HAP-1 (cell line): ENCODE results near the gene WDR41.
"Not testable (repeated sequence)": the region's sequence is repeated elsewhere in the genome, so short reads cannot be mapped to it uniquely, and the experiment has no call there.

ENCODE experiments used
- DNase-seq, 2 experiments: peaks; one replicate each; pipeline ENCODE4 v3.0.0-alpha.2; 2016 to 2020; ENCODE audit warnings: low spot score in 2 of 2
- H3K27me3 ChIP-seq: fragments of 250-450 bp; sonication (Bioruptor Pico); 2 replicates; pipeline ENCODE4 v1.5.1; 2020; ENCODE audit warnings: low read depth, mild to moderate bottlenecking, moderate library complexity
- H3K36me3 ChIP-seq: fragments of 250-450 bp; sonication (Bioruptor Pico); replicated peaks from 2 replicates; pipeline ENCODE4 v1.5.1; 2020; ENCODE audit warnings: mild to moderate bottlenecking
- H3K4me1 ChIP-seq: fragments of 250-450 bp; sonication (Bioruptor Pico); 2 replicates; pipeline ENCODE4 v1.5.1; 2020; ENCODE audit warnings: mild to moderate bottlenecking
- H3K4me3 ChIP-seq: fragments of 250-450 bp; sonication (Bioruptor Pico); 2 replicates; pipeline ENCODE4 v1.5.1; 2020; ENCODE audit warnings: mild to moderate bottlenecking, moderate library complexity
- H3K9me3 ChIP-seq: fragments of 250-450 bp; sonication (Bioruptor Pico); 2 replicates; pipeline ENCODE4 v1.5.1; 2020; ENCODE audit warnings: mild to moderate bottlenecking, moderate library complexity
- in situ Hi-C: fragments of 300-500 bp; cut with MboI; formaldehyde crosslinking; loops from 3 replicates; pipeline ENCODE4 v1.14.3; 2020; ENCODE audit warnings: low sequenced_read_pairs, inconsistent platforms, mixed read lengths

The WDR41 gene

GRCh38 chr5:77386340-77386739 is 105.8 kb downstream of the WDR41 start:
- in situ Hi-C loops, H3K9me3 ChIP-seq, H3K4me3 ChIP-seq, DNase-seq, H3K36me3 ChIP-seq, H3K27me3 ChIP-seq, H3K4me1 ChIP-seq: not testable (repeated sequence)

GRCh38 chr5:77383336-77383735 is 108.8 kb downstream of the WDR41 start:
- H3K4me3 ChIP-seq, in situ Hi-C loops, DNase-seq, H3K4me1 ChIP-seq, H3K9me3 ChIP-seq, H3K27me3 ChIP-seq, H3K36me3 ChIP-seq: not testable (repeated sequence)
